Type B pancreatic cell (in vitro differentiated cells): ENCODE data around the gene TGM4. TPM values are rescaled to one million over a fixed set of nuclear protein-coding genes. Genes with fewer than 3 reads are reported as not detected.

Experiments used
- DNase-seq: peaks from one replicate; pipeline ENCODE4 v3.0.0; 2021; ENCODE audit warnings: mixed read lengths; ENCODE audit not compliant: unreplicated experiment; ENCODE audit errors: extremely low spot score
- H3K27ac Mint-ChIP-seq: 2 replicates; pipeline ENCODE4 v1.8.0; 2021; ENCODE audit warnings: mild to moderate bottlenecking, mixed read lengths
- H3K27me3 Mint-ChIP-seq: 2 replicates; pipeline ENCODE4 v1.8.0; 2021; ENCODE audit warnings: mixed read lengths
- H3K36me3 Mint-ChIP-seq: 2 replicates; pipeline ENCODE4 v1.8.0; 2021; ENCODE audit warnings: mixed read lengths
- H3K4me1 Mint-ChIP-seq: one replicate; pipeline ENCODE4 v1.8.0; 2021; ENCODE audit warnings: mixed read lengths; ENCODE audit not compliant: unreplicated experiment
- H3K4me3 Mint-ChIP-seq: 2 replicates; pipeline ENCODE4 v1.8.0; 2021; ENCODE audit warnings: mild to moderate bottlenecking, mixed read lengths
- H3K9me3 Mint-ChIP-seq: 2 replicates; pipeline ENCODE4 v1.8.0; 2021; ENCODE audit warnings: mixed read lengths
- total RNA-seq: library from RNA; stranded (reverse); gene quantifications from 2 replicates; pipeline ENCODE4 v1.2.1, GENCODE V29; 2021; ENCODE audit warnings: low replicate concordance
- TF ChIP-seq, protein P1 (sequence below): fragments of 200-600 bp; sonication (generic); conservative IDR thresholded peaks from 2 replicates; pipeline ENCODE4 v1.5.0; 2021; ENCODE audit warnings: antibody characterized with exemption, mild to moderate bottlenecking

Gene TGM4
- total RNA-seq, 1 donor from 2014 or later: not detected

- DNase-seq: no peak
- Mint-ChIP-seq H3K27me3 (no peaks in the 10 kb centered on the region), H3K27ac (no peak overlapping the region), H3K36me3 (peaks cover 15% of the 10 kb centered on the region), H3K4me1 (peaks cover 4% of the 10 kb centered on the region), H3K4me3 (no peak overlapping the region), H3K9me3 (peaks cover 5% of the 10 kb centered on the region)
- TF ChIP-seq, protein P1, sequence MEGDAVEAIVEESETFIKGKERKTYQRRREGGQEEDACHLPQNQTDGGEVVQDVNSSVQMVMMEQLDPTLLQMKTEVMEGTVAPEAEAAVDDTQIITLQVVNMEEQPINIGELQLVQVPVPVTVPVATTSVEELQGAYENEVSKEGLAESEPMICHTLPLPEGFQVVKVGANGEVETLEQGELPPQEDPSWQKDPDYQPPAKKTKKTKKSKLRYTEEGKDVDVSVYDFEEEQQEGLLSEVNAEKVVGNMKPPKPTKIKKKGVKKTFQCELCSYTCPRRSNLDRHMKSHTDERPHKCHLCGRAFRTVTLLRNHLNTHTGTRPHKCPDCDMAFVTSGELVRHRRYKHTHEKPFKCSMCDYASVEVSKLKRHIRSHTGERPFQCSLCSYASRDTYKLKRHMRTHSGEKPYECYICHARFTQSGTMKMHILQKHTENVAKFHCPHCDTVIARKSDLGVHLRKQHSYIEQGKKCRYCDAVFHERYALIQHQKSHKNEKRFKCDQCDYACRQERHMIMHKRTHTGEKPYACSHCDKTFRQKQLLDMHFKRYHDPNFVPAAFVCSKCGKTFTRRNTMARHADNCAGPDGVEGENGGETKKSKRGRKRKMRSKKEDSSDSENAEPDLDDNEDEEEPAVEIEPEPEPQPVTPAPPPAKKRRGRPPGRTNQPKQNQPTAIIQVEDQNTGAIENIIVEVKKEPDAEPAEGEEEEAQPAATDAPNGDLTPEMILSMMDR: no peak
Observed at GRCh38 chr3:44867421-44868111, 6.8 kb upstream of the TGM4 start.

DNA sequence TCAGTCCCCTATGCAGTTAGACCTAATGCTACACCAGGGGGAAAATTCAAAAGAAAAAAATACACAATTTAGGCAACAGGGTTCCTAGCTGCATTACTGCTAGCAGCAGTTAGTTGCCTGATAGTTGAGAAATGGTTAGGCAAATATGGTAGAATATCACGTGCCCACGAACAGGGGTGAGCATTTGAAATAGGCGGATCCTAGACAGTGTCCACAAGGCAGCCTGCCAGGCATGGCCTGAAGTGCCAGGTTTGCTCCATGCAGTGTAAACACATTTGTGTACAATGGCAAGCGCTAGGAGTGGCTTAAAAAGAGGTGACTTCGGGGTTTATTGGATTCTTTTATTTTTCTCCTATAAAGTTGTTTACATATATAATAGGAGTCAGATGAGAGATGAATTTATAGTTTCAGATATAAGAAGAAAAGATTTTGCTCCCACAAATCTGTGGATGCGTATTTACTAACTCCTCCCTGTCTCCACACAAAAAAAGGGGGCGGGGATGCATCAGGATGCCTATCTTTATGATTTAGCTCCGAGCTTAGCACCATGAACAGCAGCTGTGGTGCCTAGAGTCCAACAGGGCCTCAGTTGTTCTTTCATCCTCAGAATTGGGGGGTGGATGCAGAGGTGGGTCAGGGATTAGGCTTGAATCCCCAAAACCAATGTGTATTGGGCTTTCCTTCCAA is 3.9 kb upstream of the TGM4 start:
- TF ChIP-seq, protein P1: no peak
- Mint-ChIP-seq H3K36me3 (peaks cover 15% of the 10 kb centered on the region), H3K4me3 (no peak overlapping the region), H3K27ac (no peak overlapping the region), H3K9me3 (peaks cover 5% of the 10 kb centered on the region), H3K27me3 (no peaks in the 10 kb centered on the region), H3K4me1 (no peaks in the 10 kb centered on the region)
- DNase-seq: no peak

DNA sequence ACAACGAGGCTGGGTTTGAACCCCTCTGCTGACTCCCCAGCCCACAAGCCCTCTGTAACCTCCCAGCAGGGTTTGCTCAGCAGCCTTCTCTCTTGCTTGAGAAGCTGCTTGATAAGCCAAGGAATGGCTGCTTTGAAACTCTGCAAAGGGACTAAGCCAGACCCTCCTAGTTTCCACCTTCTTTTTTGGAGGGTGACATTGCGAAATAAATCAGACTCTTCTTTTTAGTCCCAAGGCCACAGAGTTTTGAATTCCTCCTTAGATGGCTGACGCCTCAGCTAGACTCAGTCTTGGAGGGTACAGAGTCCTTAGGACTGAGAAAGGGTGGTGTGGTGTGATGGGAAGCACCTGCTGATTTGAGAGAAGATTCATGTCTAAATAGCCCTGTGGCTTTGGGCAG is 1.2 kb downstream of the TGM4 start:
- Mint-ChIP-seq H3K4me1 (no peaks in the 10 kb centered on the region), H3K27ac (no peak overlapping the region), H3K4me3 (no peak overlapping the region), H3K36me3 (no peaks in the 10 kb centered on the region), H3K9me3 (no peaks in the 10 kb centered on the region), H3K27me3 (no peaks in the 10 kb centered on the region)
- DNase-seq: no peak
- TF ChIP-seq, protein P1: no peak

DNA sequence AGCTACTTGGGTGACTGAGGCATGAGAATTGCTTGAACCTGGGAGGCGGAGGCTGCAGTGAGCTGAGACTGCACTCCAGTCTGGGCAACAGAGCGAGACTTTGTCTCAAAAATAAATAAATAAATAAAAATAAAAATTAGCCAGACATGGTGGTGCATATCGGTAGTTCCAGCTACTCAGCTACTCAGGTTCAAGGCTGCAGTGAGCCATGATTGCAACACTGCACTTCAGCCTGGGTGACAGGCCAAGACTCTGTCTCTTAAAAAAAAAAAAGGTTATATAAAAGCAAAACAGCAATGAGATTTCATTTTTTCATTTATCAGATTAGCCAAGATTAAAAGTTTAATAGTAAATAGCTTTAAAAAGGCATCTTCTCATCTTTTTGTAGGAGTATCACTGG is 2.9 kb downstream of the TGM4 start:
- Mint-ChIP-seq H3K36me3 (no peaks in the 10 kb centered on the region), H3K27ac (no peak overlapping the region), H3K4me3 (no peak overlapping the region), H3K4me1 (no peaks in the 10 kb centered on the region), H3K9me3 (no peaks in the 10 kb centered on the region), H3K27me3 (no peaks in the 10 kb centered on the region)
- DNase-seq: no peak
- TF ChIP-seq, protein P1: no peak

GRCh38 chr3:44880284-44880683 is 5.9 kb downstream of the TGM4 start:
- Mint-ChIP-seq H3K27me3 (peaks cover 4% of the 10 kb centered on the region), H3K4me1 (no peaks in the 10 kb centered on the region)

More at GRCh38 chr3:44880284-44880683, 5.9 kb downstream of the TGM4 start:
- Mint-ChIP-seq H3K36me3 (no peaks in the 10 kb centered on the region), H3K9me3 (no peaks in the 10 kb centered on the region), H3K4me3 (no peak overlapping the region), H3K27ac (no peak overlapping the region)
- TF ChIP-seq, protein P1: no peak
- DNase-seq: no peak
